BE2C (cell line): ENCODE measurements around the gene OTOF.
A peak's percentile ranks its signal among the peaks of the same experiment; 100 is the strongest.

Source experiments
- DNase-seq: peaks from one replicate; pipeline ENCODE4 v3.0.0-alpha.2; 2020
- H3K27me3 ChIP-seq: fragments of 250-450 bp; sonication (Bioruptor Pico); 2 replicates; pipeline ENCODE4 v1.5.1; 2020; ENCODE audit warnings: mild to moderate bottlenecking
- H3K36me3 ChIP-seq: fragments of 250-450 bp; sonication (Bioruptor Pico); 2 replicates; pipeline ENCODE4 v1.5.1; 2020; ENCODE audit warnings: mild to moderate bottlenecking
- H3K4me1 ChIP-seq: fragments of 250-450 bp; sonication (Bioruptor Pico); 2 replicates; pipeline ENCODE4 v1.5.1; 2020
- H3K4me3 ChIP-seq: 2 replicates; pipeline ENCODE4 v1.5.1; 2011; ENCODE audit warnings: low read depth, low read length
- H3K9me3 ChIP-seq: fragments of 250-450 bp; sonication (Bioruptor Pico); 2 replicates; pipeline ENCODE4 v1.5.1; 2020
- TF ChIP-seq, protein P1 (sequence below): IDR thresholded peaks from 2 replicates; pipeline ENCODE4 v1.5.1; 2012; ENCODE audit warnings: mild to moderate bottlenecking, low read depth, low read length

Gene OTOF

DNA sequence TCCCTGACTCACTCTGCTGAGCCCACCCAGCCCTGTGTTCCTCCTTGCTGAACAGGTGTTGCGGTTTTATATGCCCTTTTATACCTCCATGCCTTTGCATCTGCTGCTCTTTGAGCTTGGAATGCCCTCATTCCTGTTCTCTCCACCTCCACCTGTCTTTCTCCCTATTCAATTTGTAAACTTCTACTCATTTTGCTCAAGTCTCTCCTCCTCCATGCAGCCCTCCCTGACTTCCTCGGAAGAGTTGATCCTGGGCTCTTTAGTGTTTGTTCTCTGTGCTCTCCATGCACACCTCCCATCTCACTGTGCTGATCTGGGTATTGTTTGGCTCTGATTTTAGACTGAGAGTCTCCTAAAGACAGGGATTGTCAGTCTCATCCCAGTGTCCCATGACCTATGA is 7.2 kb upstream of the OTOF start:
- TF ChIP-seq, protein P1, sequence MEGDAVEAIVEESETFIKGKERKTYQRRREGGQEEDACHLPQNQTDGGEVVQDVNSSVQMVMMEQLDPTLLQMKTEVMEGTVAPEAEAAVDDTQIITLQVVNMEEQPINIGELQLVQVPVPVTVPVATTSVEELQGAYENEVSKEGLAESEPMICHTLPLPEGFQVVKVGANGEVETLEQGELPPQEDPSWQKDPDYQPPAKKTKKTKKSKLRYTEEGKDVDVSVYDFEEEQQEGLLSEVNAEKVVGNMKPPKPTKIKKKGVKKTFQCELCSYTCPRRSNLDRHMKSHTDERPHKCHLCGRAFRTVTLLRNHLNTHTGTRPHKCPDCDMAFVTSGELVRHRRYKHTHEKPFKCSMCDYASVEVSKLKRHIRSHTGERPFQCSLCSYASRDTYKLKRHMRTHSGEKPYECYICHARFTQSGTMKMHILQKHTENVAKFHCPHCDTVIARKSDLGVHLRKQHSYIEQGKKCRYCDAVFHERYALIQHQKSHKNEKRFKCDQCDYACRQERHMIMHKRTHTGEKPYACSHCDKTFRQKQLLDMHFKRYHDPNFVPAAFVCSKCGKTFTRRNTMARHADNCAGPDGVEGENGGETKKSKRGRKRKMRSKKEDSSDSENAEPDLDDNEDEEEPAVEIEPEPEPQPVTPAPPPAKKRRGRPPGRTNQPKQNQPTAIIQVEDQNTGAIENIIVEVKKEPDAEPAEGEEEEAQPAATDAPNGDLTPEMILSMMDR: no peak
- Histone ChIP-seq H3K4me1 (no peaks in the 10 kb centered on the region), H3K4me3 (no peak overlapping the region), H3K27me3 (no peaks in the 10 kb centered on the region), H3K9me3 (no peaks in the 10 kb centered on the region), H3K36me3 (no peaks in the 10 kb centered on the region)
- no peak for DNase-seq

DNA sequence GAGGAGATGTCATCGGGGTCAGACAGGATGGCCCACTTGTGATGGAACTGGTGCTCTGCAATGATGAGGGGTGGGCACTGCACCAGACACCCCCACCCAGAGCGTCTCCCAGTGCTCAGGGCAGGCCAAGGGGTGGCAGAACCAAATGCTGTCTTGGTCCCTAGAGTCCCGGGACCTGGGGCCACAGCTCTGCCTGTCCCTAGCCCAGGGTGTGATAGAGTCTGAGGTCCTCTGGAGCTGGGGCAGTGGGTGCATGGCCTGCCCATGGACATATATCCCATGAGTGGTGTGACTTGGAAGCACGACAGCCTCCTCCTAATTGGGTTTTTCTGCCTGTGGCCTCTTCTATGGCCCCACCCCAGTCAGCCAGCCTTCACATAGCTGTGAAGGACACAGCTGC is 6.7 kb upstream of the OTOF start:
- H3K4me1 ChIP-seq: no peaks in the 10 kb centered on the region
- no peak for DNase-seq
- H3K36me3 ChIP-seq: no peaks in the 10 kb centered on the region
- no peaks in the 10 kb centered on the region for H3K9me3 ChIP-seq
- TF ChIP-seq, protein P1: no peak
- H3K27me3 ChIP-seq: no peaks in the 10 kb centered on the region
- no peak overlapping the region for H3K4me3 ChIP-seq

DNA sequence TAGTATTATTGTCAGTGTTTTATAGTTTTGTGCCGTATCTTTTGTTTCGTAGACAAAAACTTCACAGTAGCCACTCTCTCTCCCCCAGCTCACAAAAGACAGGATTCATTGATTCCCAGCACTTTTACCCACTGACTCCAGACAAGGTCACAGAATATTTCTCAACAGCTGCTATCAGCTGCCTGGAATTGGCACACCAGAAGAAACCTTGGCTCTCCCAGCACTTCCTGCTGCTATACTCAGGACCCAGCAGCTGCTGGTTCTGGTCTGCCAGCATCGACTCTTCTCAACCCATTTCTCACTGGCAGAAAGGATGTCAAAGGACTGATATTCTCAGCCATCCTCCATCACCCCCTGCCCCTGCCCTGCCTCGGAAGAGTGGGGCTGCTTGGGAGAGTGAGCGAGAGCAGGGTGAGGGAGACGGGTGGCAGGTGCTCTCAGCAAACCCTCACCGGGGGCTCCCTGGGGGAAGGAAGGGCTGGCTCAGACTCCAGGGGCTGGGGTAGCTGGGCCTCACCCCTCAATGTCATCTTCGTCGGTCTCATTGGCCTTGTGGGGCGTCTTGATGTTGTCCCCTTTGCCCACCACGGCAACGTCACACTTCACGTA is 6.1 kb upstream of the OTOF start:
- H3K36me3 ChIP-seq: no peaks in the 10 kb centered on the region
- DNase-seq: no peak
- H3K27me3 ChIP-seq: no peaks in the 10 kb centered on the region
- H3K4me3 ChIP-seq: no peak overlapping the region
- H3K4me1 ChIP-seq: no peaks in the 10 kb centered on the region
- TF ChIP-seq, protein P1: no peak
- no peaks in the 10 kb centered on the region for H3K9me3 ChIP-seq

DNA sequence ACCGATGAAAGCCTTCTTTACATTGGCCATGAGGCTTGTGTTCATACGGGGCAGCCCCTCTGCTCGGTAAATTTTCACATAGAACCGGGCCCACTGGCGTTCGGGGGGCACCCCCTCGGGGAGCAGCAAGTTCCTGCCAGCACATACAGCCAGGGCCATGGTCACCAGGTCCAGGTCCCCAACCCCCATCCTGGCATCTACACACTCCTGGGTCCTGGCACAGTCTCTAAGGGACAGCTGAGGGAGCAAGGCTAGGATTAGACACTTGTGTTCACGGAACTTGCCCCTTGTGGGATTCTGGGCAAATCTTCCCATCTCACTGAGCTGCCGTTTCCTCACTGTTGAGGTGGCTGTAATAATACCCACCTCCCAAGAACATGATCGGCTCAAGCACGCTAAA is 5.6 kb upstream of the OTOF start:
- TF ChIP-seq, protein P1: no peak
- Histone ChIP-seq H3K36me3 (no peaks in the 10 kb centered on the region), H3K4me3 (no peak overlapping the region), H3K27me3 (no peaks in the 10 kb centered on the region), H3K9me3 (no peaks in the 10 kb centered on the region), H3K4me1 (no peaks in the 10 kb centered on the region)
- peak; percentile 8 for DNase-seq

DNA sequence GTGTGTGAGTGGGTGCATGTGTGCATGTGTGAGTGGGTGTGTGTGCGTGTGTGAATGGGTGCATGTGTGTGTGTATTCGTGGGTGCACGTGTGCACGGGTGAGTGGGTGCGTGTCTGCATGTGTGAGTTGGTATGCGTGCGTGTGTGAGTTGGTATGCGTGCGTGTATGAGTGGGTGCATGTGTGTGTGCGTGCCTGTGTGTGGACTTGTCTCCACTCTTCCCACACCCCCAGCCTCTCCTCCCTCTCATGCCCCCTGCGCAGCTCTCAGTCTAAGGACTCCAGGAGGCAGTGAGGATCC is 5.1 kb upstream of the OTOF start:
- Histone ChIP-seq H3K9me3 (no peaks in the 10 kb centered on the region), H3K27me3 (no peaks in the 10 kb centered on the region), H3K4me3 (no peak overlapping the region), H3K4me1 (no peaks in the 10 kb centered on the region), H3K36me3 (no peaks in the 10 kb centered on the region)
- TF ChIP-seq, protein P1: no peak
- DNase-seq: no peak

DNA sequence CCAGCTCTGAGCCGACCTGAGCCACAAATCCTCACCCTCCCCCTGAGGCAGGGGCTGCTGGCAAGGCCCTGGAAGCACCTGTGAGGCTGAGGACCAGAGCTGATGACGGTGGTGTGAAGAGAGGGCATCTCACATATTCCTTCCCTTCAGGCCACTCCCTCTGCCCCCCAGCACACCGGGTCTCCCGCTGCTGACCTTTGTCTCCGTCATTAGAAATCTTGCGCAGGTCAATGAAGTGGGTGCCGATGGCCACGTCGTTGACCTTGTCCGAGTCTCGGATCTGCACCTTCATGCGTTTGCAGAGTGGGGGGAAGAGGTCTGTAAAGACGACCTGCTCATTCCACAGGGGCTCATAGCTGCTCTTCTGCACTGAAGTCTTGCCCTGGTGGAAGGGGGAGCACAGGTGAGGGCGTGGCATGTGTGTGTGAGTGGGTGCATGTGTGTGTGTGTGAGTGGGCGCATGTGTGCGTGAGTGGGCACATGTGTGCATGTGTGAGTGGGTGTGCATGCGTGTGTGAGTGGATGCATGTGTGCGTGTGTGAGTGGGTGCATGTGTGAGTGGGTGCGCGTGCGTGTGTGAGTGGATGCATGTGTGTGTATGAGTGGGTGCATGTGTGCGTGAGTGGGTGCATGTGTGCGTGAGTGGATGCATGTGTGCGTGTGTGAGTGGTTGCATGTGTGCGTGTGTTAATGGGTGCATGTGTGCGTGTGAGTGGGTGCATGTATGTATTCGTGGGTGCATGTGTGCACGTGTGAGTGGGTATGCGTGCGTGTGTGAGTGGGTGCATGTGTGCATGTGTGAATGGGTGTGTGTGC is 4.5 kb upstream of the OTOF start:
- Histone ChIP-seq H3K36me3 (no peaks in the 10 kb centered on the region), H3K4me1 (peaks cover 4% of the 10 kb centered on the region), H3K27me3 (no peaks in the 10 kb centered on the region), H3K4me3 (no peak overlapping the region), H3K9me3 (no peaks in the 10 kb centered on the region)
- TF ChIP-seq, protein P1: no peak
- DNase-seq: no peak
